Spinal cord (tissue), 10 donors: ENCODE results near the gene SERPINB12. TPM values are rescaled to one million over a fixed set of nuclear protein-coding genes. Genes with fewer than 3 reads are reported as not detected.

Source experiments
- DNase-seq, 6 donors: peaks; one replicate each; pipeline versions ENCODE4 v3.0.0 to v3.0.0-alpha.2; 2013 to 2015; ENCODE audit warnings: low spot score in 6 of 6, low read depth in 4 of 6
- H3K27ac ChIP-seq: one replicate; pipeline ENCODE4 v1.5.1; 2013; ENCODE audit warnings: low read depth, low read length, control low read depth
- H3K27me3 ChIP-seq: one replicate; pipeline ENCODE4 v1.6.1; 2013; ENCODE audit warnings: low read length; ENCODE audit not compliant: control insufficient read depth, insufficient read depth
- H3K36me3 ChIP-seq: one replicate; pipeline ENCODE4 v1.6.1; 2013; ENCODE audit warnings: low read length; ENCODE audit not compliant: control insufficient read depth, insufficient read depth
- H3K4me1 ChIP-seq: one replicate; pipeline ENCODE4 v1.6.1; 2013; ENCODE audit warnings: low read length; ENCODE audit not compliant: control insufficient read depth, insufficient read depth
- H3K4me3 ChIP-seq: one replicate; pipeline ENCODE4 v1.5.1; 2013; ENCODE audit warnings: low read depth, low read length, control low read depth
- H3K9me3 ChIP-seq: one replicate; pipeline ENCODE4 v1.6.1; 2013; ENCODE audit warnings: low read length; ENCODE audit not compliant: control insufficient read depth, insufficient read depth
- WGBS: methylation state at CpG from one replicate; pipeline ENCODE4 v1.1.5; 2013; ENCODE audit warnings: missing lambda C conversion rate; ENCODE audit not compliant: insufficient coverage; 5-methylcytosine and 5-hydroxymethylcytosine counted together
- polyA plus RNA-seq, 2 donors: library from polyadenylated mRNA; unstranded; fragments of 120-200 nt; gene quantifications; one replicate each; pipeline ENCODE4 v1.2.1, GENCODE V29; 2013; ENCODE audit not compliant: insufficient read length in 2 of 2
- total RNA-seq, 2 donors: library from RNA; depleted of rRNA in 1 of 2; stranded (reverse); fragments of 120-200 nt in 1 of 2; fragments of >200 nt in 1 of 2; gene quantifications; one replicate each; pipeline versions ENCODE4 v1.2.3 to v1.2.4, GENCODE V29; 2013 to 2014
- donor health status: healthy.

The SERPINB12 gene
- total and polyA plus RNA-seq, 4 donors, result not detected

GRCh38 chr18:63567276-63567675 is 25.1 kb downstream of the SERPINB12 start:
- no peaks in the 10 kb centered on the region for H3K9me3 ChIP-seq
- WGBS, result 92% methylated on average over 4 of the region's 5 CpGs
- no peak for DNase-seq
- no peak overlapping the region for H3K27ac ChIP-seq
- no peaks in the 10 kb centered on the region for H3K4me1 ChIP-seq
- no peaks in the 10 kb centered on the region for H3K36me3 ChIP-seq
- H3K27me3 ChIP-seq, result no peaks in the 10 kb centered on the region
- no peak overlapping the region for H3K4me3 ChIP-seq

- H3K27me3 ChIP-seq, result no peaks in the 10 kb centered on the region
- H3K27ac ChIP-seq, result no peak overlapping the region
- no peak overlapping the region for H3K4me3 ChIP-seq
- H3K36me3 ChIP-seq, result no peaks in the 10 kb centered on the region
- H3K9me3 ChIP-seq, result no peaks in the 10 kb centered on the region
- WGBS, result 70% methylated on average over 8 of the region's 9 CpGs
- H3K4me1 ChIP-seq, result no peaks in the 10 kb centered on the region
- no peak for DNase-seq
Measured at GRCh38 chr18:63567825-63568224, 25.7 kb downstream of the SERPINB12 start.

- H3K27ac ChIP-seq, result no peak overlapping the region
- H3K4me3 ChIP-seq, result no peak overlapping the region
- WGBS, result 80% methylated on average over 2 of the region's 6 CpGs
- no peaks in the 10 kb centered on the region for H3K27me3 ChIP-seq
- no peak for DNase-seq
- no peaks in the 10 kb centered on the region for H3K4me1 ChIP-seq
- H3K9me3 ChIP-seq, result no peaks in the 10 kb centered on the region
- H3K36me3 ChIP-seq, result no peaks in the 10 kb centered on the region
Measured at GRCh38 chr18:63570721-63571120, 28.6 kb downstream of the SERPINB12 start.

- H3K27ac ChIP-seq, result no peak overlapping the region
- no peaks in the 10 kb centered on the region for H3K36me3 ChIP-seq
- no peak for DNase-seq
- H3K27me3 ChIP-seq, result no peaks in the 10 kb centered on the region
- no peaks in the 10 kb centered on the region for H3K4me1 ChIP-seq
- H3K4me3 ChIP-seq, result no peak overlapping the region
- H3K9me3 ChIP-seq, result no peaks in the 10 kb centered on the region
Measured at GRCh38 chr18:63575681-63576080, 33.5 kb downstream of the SERPINB12 start.

GRCh38 chr18:63578357-63578958 is 36.3 kb downstream of the SERPINB12 start:
- no peak overlapping the region for H3K4me3 ChIP-seq
- no peaks in the 10 kb centered on the region for H3K9me3 ChIP-seq
- no peaks in the 10 kb centered on the region for H3K36me3 ChIP-seq
- peak in 4 of 6 donors; percentile 6 to 41 (median 24) for DNase-seq
- no peaks in the 10 kb centered on the region for H3K27me3 ChIP-seq
- WGBS, result 6% methylated on average over 2 of the region's 5 CpGs
- H3K27ac ChIP-seq, result no peak overlapping the region
- no peaks in the 10 kb centered on the region for H3K4me1 ChIP-seq

GRCh38 chr18:63579616-63580015 is 37.4 kb downstream of the SERPINB12 start:
- no peak overlapping the region for H3K4me3 ChIP-seq
- no CpG with 5 or more reads among the region's 2 CpGs for WGBS
- H3K27ac ChIP-seq, result no peak overlapping the region
- no peak for DNase-seq
- H3K27me3 ChIP-seq, result no peaks in the 10 kb centered on the region
- no peaks in the 10 kb centered on the region for H3K4me1 ChIP-seq
- no peaks in the 10 kb centered on the region for H3K9me3 ChIP-seq
- H3K36me3 ChIP-seq, result no peaks in the 10 kb centered on the region

- H3K9me3 ChIP-seq, result no peaks in the 10 kb centered on the region
- H3K4me1 ChIP-seq, result no peaks in the 10 kb centered on the region
- H3K36me3 ChIP-seq, result no peaks in the 10 kb centered on the region
- H3K27me3 ChIP-seq, result no peaks in the 10 kb centered on the region
- DNase-seq, result no peak
- H3K27ac ChIP-seq, result no peak overlapping the region
- no peak overlapping the region for H3K4me3 ChIP-seq
- 94% methylated on average over 3 of the region's 4 CpGs for WGBS
Measured at GRCh38 chr18:63585988-63586387, 43.8 kb downstream of the SERPINB12 start.

GRCh38 chr18:63586431-63586830 is 44.3 kb downstream of the SERPINB12 start:
- Histone ChIP-seq H3K4me3 (no peak overlapping the region), H3K4me1 (no peaks in the 10 kb centered on the region)
- WGBS, result no CpG with 5 or more reads among the region's 4 CpGs

GRCh38 chr18:63586966-63587365 is 44.8 kb downstream of the SERPINB12 start, which contains the start of gene SERPINB13:
Gene SERPINB13, plus strand, starts transcription at chr18:63587343. Its CDS starts 1,325 bp downstream, at chr18:63588668.
- no peaks in the 10 kb centered on the region for H3K4me1 ChIP-seq
- 98% methylated on average over 4 of the region's 4 CpGs for WGBS
- no peaks in the 10 kb centered on the region for H3K9me3 ChIP-seq
- DNase-seq, result no peak
- no peak within 1 kb of the TSS for H3K4me3 ChIP-seq
- H3K27ac ChIP-seq, result no peak within 1 kb of the TSS
- H3K36me3 ChIP-seq, result no peaks in the 10 kb centered on the region
- no peaks in the 10 kb centered on the region for H3K27me3 ChIP-seq

More at GRCh38 chr18:63586431-63586830, 44.3 kb downstream of the SERPINB12 start:
- no peak overlapping the region for H3K27ac ChIP-seq
- DNase-seq, result peak in 1 of 6 donors; percentile 31
- no peaks in the 10 kb centered on the region for H3K27me3 ChIP-seq
- no peaks in the 10 kb centered on the region for H3K9me3 ChIP-seq
- no peaks in the 10 kb centered on the region for H3K36me3 ChIP-seq

- Histone ChIP-seq H3K4me1 (no peaks in the 10 kb centered on the region), H3K27ac (no peak overlapping the region), H3K27me3 (no peaks in the 10 kb centered on the region), H3K36me3 (no peaks in the 10 kb centered on the region), H3K4me3 (no peak overlapping the region), H3K9me3 (no peaks in the 10 kb centered on the region)
- no peak for DNase-seq
- WGBS, result 100% methylated on average over 1 of the region's 5 CpGs
Measured at GRCh38 chr18:63588909-63589308, 46.7 kb downstream of the SERPINB12 start.
